Left lung (tissue), 10 donors: ENCODE data around the gene C3orf22. TPM values are rescaled to one million over a fixed set of nuclear protein-coding genes. Genes with fewer than 3 reads are reported as not detected.
A peak's percentile ranks its signal among the peaks of the same experiment; 100 is the strongest.

Experiments used
- ATAC-seq: fragments of 200-7000 bp; cut with Tn5 transposase; one replicate; pipeline ENCODE4 v1.9.1; 2020; ENCODE audit warnings: moderate library complexity
- DNase-seq, 4 donors: peaks; one replicate each; pipeline ENCODE4 v3.0.0-alpha.2; 2013 to 2020
- H3K27ac ChIP-seq, 2 donors: fragments of 200-600 bp; sonication (generic) in 1 of 2; one replicate each; pipeline versions ENCODE4 v1.5.0 to v1.8.0; 2020 to 2021
- H3K27me3 ChIP-seq, 2 donors: fragments of 200-600 bp; sonication (generic) in 1 of 2; one replicate each; pipeline versions ENCODE4 v1.5.0 to v1.8.0; 2020 to 2021
- H3K36me3 ChIP-seq, 2 donors: fragments of 200-600 bp; sonication (generic) in 1 of 2; one replicate each; pipeline versions ENCODE4 v1.5.0 to v1.8.0; 2020 to 2021
- H3K4me1 ChIP-seq, 2 donors: fragments of 200-600 bp; one replicate each; pipeline ENCODE4 v1.8.0; 2021
- H3K4me3 ChIP-seq, 2 donors: fragments of 200-600 bp; sonication (generic) in 1 of 2; one replicate each; pipeline versions ENCODE4 v1.5.0 to v1.8.0; 2020 to 2021; ENCODE audit warnings: mild to moderate bottlenecking in 1 of 2
- H3K9me3 ChIP-seq, 2 donors: fragments of 200-600 bp; sonication (generic) in 1 of 2; one replicate each; pipeline versions ENCODE4 v1.5.0 to v1.8.0; 2020 to 2021
- CTCF ChIP-seq, 2 donors: fragments of 200-600 bp; sonication (generic) in 1 of 2; IDR thresholded peaks; one replicate each; pipeline versions ENCODE4 v1.5.0 to v1.8.0; 2021; ENCODE audit warnings: antibody characterized with exemption in 2 of 2
- intact Hi-C, 2 donors: fragments of 100-400 bp; cut with DNase I; formaldehyde crosslinking; loops; one replicate each; pipeline versions ENCODE4 v1.11.2 to v1.14.2; 2022
- polyA plus RNA-seq, 6 donors: library from polyadenylated mRNA; unstranded; fragments of 120-200 nt; gene quantifications; one replicate each; pipeline ENCODE4 v1.2.1, GENCODE V29; 2013; ENCODE audit not compliant: insufficient read length in 6 of 6
- total RNA-seq, 2 donors: library from RNA; stranded (reverse); fragmentation: NEBNext Ultra II Directional; extraction: Animal tissue kit (Norgen Biotek cat#: 25700); gene quantifications; one replicate each; pipeline ENCODE4 v1.2.1, GENCODE V29; 2021
- donor health status: DM: no; HTN: yes; CAD: no.
- donor health status: DM: no; HTN: no; CAD: no.

C3orf22 gene
- total and polyA plus RNA-seq, 8 donors = 0.10 to 0.25 (median 0.12) TPM; not detected in 3

- Histone ChIP-seq H3K4me1 (no peaks in the 10 kb centered on the region), H3K9me3 (no peaks in the 10 kb centered on the region), H3K36me3 (no peaks in the 10 kb centered on the region), H3K4me3 (no peak overlapping the region), H3K27me3 (no peaks in the 10 kb centered on the region), H3K27ac (no peak overlapping the region)
- intact Hi-C loops = no loop called here
- ATAC-seq (no peak), DNase-seq (no peak)
- no peak for TF ChIP-seq CTCF (IDR thresholded peaks at IDR 0.05)
Measured at GRCh38 chr3:126569390-126569975, 10.8 kb upstream of the C3orf22 start.

GRCh38 chr3:126568776-126569342, 10.1 kb upstream of the C3orf22 start:
- no peaks in the 10 kb centered on the region for H3K4me1 ChIP-seq

GRCh38 chr3:126567696-126568438, 9.1 kb upstream of the C3orf22 start:
- Histone ChIP-seq H3K4me3 (no peak overlapping the region), H3K4me1 (no peaks in the 10 kb centered on the region), H3K9me3 (peaks cover 0 to 3% of the 10 kb centered on the region in 2 donors), H3K27ac (no peak overlapping the region), H3K36me3 (no peaks in the 10 kb centered on the region), H3K27me3 (no peaks in the 10 kb centered on the region)
- ATAC-seq = no peak
- no peak for TF ChIP-seq CTCF (IDR thresholded peaks at IDR 0.05)
- DNase-seq = no peak
- intact Hi-C loops = no loop called here

More at GRCh38 chr3:126568776-126569342, 10.1 kb upstream of the C3orf22 start:
- Histone ChIP-seq H3K27me3 (no peaks in the 10 kb centered on the region), H3K27ac (no peak overlapping the region), H3K9me3 (no peaks in the 10 kb centered on the region), H3K4me3 (no peak overlapping the region), H3K36me3 (no peaks in the 10 kb centered on the region)
- DNase-seq (no peak), ATAC-seq (no peak)
- TF ChIP-seq CTCF (IDR thresholded peaks at IDR 0.05) = no peak
- intact Hi-C loops = no loop called here

GRCh38 chr3:126562737-126563276, 4.1 kb upstream of the C3orf22 start:
- ATAC-seq (no peak), DNase-seq (no peak)
- Histone ChIP-seq H3K36me3 (no peaks in the 10 kb centered on the region), H3K27ac (no peak overlapping the region), H3K4me1 (no peaks in the 10 kb centered on the region), H3K27me3 (no peaks in the 10 kb centered on the region), H3K4me3 (no peak overlapping the region), H3K9me3 (peaks cover 0 to 11% of the 10 kb centered on the region in 2 donors)
- intact Hi-C loops = no loop called here
- TF ChIP-seq CTCF (IDR thresholded peaks at IDR 0.05) = no peak

GRCh38 chr3:126557761-126558160, 971 bp downstream of the C3orf22 start:
- no peak for ATAC-seq
- Histone ChIP-seq H3K4me1 (no peaks in the 10 kb centered on the region), H3K27me3 (no peaks in the 10 kb centered on the region), H3K9me3 (peaks cover 0 to 7% of the 10 kb centered on the region in 2 donors), H3K27ac (no peak overlapping the region), H3K36me3 (no peaks in the 10 kb centered on the region), H3K4me3 (no peak overlapping the region)
- peak in 1 of 4 donors; percentile 26 for DNase-seq
- no peak for TF ChIP-seq CTCF (IDR thresholded peaks at IDR 0.05)
- intact Hi-C loops = no loop called here
